HEK293 (cell line): ENCODE results near the gene EFNA2.

Experiments used
- CTCF ChIA-PET: fragments of 350-600 bp; formaldehyde crosslinking; extraction: SDS; loops from one replicate; lab custom pipeline; 2021; ENCODE audit warnings: antibody characterized with exemption; lab: Yijun Ruan, JAX
- POLR2A ChIA-PET: fragments of 300-600 bp; formaldehyde crosslinking; extraction: SDS; loops from one replicate; lab custom pipeline; 2020; ENCODE audit warnings: antibody characterized with exemption, inconsistent platforms; lab: Yijun Ruan, JAX
- H3K27ac ChIP-seq: fragments of 200-500 bp; sonication (Bioruptor generic); 2 replicates; pipeline ENCODE4 v1.5.1; 2014; ENCODE audit warnings: low read depth, low read length, control low read depth, inconsistent platforms; ENCODE audit errors: extremely low read depth
- H3K36me3 ChIP-seq, 2 experiments: fragments of 200-500 bp in 1 of 2; sonication (Bioruptor generic) in 1 of 2; 1 replicate in 1 of 2; 2 replicates in 1 of 2; pipeline ENCODE4 v1.5.1; 2014 to 2017; ENCODE audit warnings: inconsistent platforms in 2 of 2, low read length in 2 of 2; ENCODE audit not compliant: control insufficient read depth in 2 of 2, insufficient read depth in 1 of 2
- H3K4me1 ChIP-seq: fragments of 200-500 bp; sonication (Bioruptor generic); 2 replicates; pipeline ENCODE4 v1.5.1; 2014; ENCODE audit warnings: mild to moderate bottlenecking, low read length, inconsistent platforms; ENCODE audit not compliant: control insufficient read depth, insufficient read depth
- H3K4me3 ChIP-seq: 2 replicates; pipeline ENCODE4 v1.5.1; 2011; ENCODE audit warnings: low read depth, mild to moderate bottlenecking, control low read depth, low read length, moderate library complexity
- H3K9me3 ChIP-seq: fragments of 200-500 bp; sonication (Bioruptor generic); 2 replicates; pipeline ENCODE4 v1.5.1; 2014; ENCODE audit warnings: low read depth, low read length, inconsistent platforms; ENCODE audit not compliant: control insufficient read depth, insufficient read depth
- BCL11A ChIP-seq: fragments of 450-650 bp; formaldehyde crosslinking; IDR thresholded peaks from 2 replicates; pipeline ENCODE4 v1.5.1; 2016; ENCODE audit warnings: low read depth, missing biosample characterization, missing genetic modification characterization
- GLIS1 ChIP-seq: fragments of 450-650 bp; formaldehyde crosslinking; IDR thresholded peaks from 2 replicates; pipeline ENCODE4 v1.5.1; 2016; ENCODE audit warnings: missing biosample characterization, missing genetic modification characterization
- IKZF3 ChIP-seq: fragments of 450-650 bp; IDR thresholded peaks from 2 replicates; pipeline ENCODE4 v1.5.0; 2018; ENCODE audit warnings: missing biosample characterization, mild to moderate bottlenecking, missing genetic modification characterization, moderate library complexity
- MEIS1 ChIP-seq: sonication (generic); formaldehyde crosslinking; IDR thresholded peaks from 2 replicates; pipeline ENCODE4 v1.8.1; 2022; ENCODE audit warnings: missing genetic modification reagents, mild to moderate bottlenecking, borderline replicate concordance
- MYNN ChIP-seq: fragments of 450-650 bp; formaldehyde crosslinking; IDR thresholded peaks from 2 replicates; pipeline ENCODE4 v1.5.1; 2016; ENCODE audit warnings: missing biosample characterization, missing genetic modification characterization, borderline replicate concordance
- WT1 ChIP-seq: fragments of 450-650 bp; formaldehyde crosslinking; IDR thresholded peaks from 2 replicates; pipeline ENCODE4 v1.5.1; 2016; ENCODE audit warnings: missing biosample characterization, missing genetic modification characterization
- ZBTB1 ChIP-seq: fragments of 450-650 bp; formaldehyde crosslinking; IDR thresholded peaks from 2 replicates; pipeline ENCODE4 v1.5.1; 2016; ENCODE audit warnings: missing biosample characterization, missing genetic modification characterization
- ZBTB8A ChIP-seq: fragments of 450-650 bp; formaldehyde crosslinking; IDR thresholded peaks from 2 replicates; pipeline ENCODE4 v1.5.1; 2016; ENCODE audit warnings: missing biosample characterization, missing genetic modification characterization
- ZEB2 ChIP-seq: fragments of 450-650 bp; formaldehyde crosslinking; IDR thresholded peaks from 2 replicates; pipeline ENCODE4 v1.5.1; 2016; ENCODE audit warnings: missing biosample characterization, missing genetic modification characterization
- ZNF114 ChIP-seq: fragments of 450-650 bp; formaldehyde crosslinking; IDR thresholded peaks from 2 replicates; pipeline ENCODE4 v1.5.0; 2017; ENCODE audit warnings: missing biosample characterization, missing genetic modification characterization
- ZNF140 ChIP-seq: fragments of 450-650 bp; formaldehyde crosslinking; IDR thresholded peaks from 2 replicates; pipeline ENCODE4 v1.5.1; 2016; ENCODE audit warnings: missing biosample characterization, missing genetic modification characterization
- ZNF16 ChIP-seq: fragments of 450-650 bp; formaldehyde crosslinking; IDR thresholded peaks from 2 replicates; pipeline ENCODE4 v1.5.1; 2016; ENCODE audit warnings: low read depth, missing biosample characterization, missing genetic modification characterization
- ZNF211 ChIP-seq: fragments of 450-650 bp; formaldehyde crosslinking; IDR thresholded peaks from 2 replicates; pipeline ENCODE4 v1.5.1; 2016; ENCODE audit warnings: low read depth, missing biosample characterization, missing genetic modification characterization
- ZNF239 ChIP-seq: fragments of 450-650 bp; formaldehyde crosslinking; IDR thresholded peaks from 2 replicates; pipeline ENCODE4 v1.5.1; 2016; ENCODE audit warnings: missing biosample characterization, missing genetic modification characterization
- ZNF292 ChIP-seq: fragments of 450-650 bp; formaldehyde crosslinking; IDR thresholded peaks from 2 replicates; pipeline ENCODE4 v1.5.1; 2016; ENCODE audit warnings: low read depth, missing biosample characterization, missing genetic modification characterization, borderline replicate concordance
- ZNF768 ChIP-seq: fragments of 450-650 bp; formaldehyde crosslinking; IDR thresholded peaks from 2 replicates; pipeline ENCODE4 v1.5.1; 2018; ENCODE audit warnings: missing biosample characterization, mild to moderate bottlenecking, missing genetic modification characterization
- ZSCAN18 ChIP-seq: fragments of 450-650 bp; formaldehyde crosslinking; IDR thresholded peaks from 2 replicates; pipeline ENCODE4 v1.5.1; 2016; ENCODE audit warnings: missing biosample characterization, missing genetic modification characterization
- TF ChIP-seq, protein P1 (sequence below): fragments of 450-650 bp; formaldehyde crosslinking; IDR thresholded peaks from 2 replicates; pipeline ENCODE4 v1.5.1; 2016; ENCODE audit warnings: missing biosample characterization, missing genetic modification characterization
- TF ChIP-seq, protein P2 (sequence below): fragments of 450-650 bp; formaldehyde crosslinking; IDR thresholded peaks from 2 replicates; pipeline ENCODE4 v1.5.1; 2016; ENCODE audit warnings: missing biosample characterization, missing genetic modification characterization
- TF ChIP-seq, protein P3 (sequence below): IDR thresholded peaks from 2 replicates; pipeline ENCODE4 v1.6.1; 2011; ENCODE audit warnings: mild to moderate bottlenecking, low read depth, low read length, borderline replicate concordance
- TF ChIP-seq, protein P4 (sequence below): fragments of 450-650 bp; formaldehyde crosslinking; IDR thresholded peaks from 2 replicates; pipeline ENCODE4 v1.5.1; 2016; ENCODE audit warnings: missing biosample characterization, missing genetic modification characterization
- TF ChIP-seq, protein P5 (sequence below): fragments of 450-650 bp; IDR thresholded peaks from 2 replicates; pipeline ENCODE4 v1.5.1; 2018; ENCODE audit warnings: missing biosample characterization, missing genetic modification characterization
- TF ChIP-seq, protein P6 (sequence below): fragments of 450-650 bp; formaldehyde crosslinking; IDR thresholded peaks from 2 replicates; pipeline ENCODE4 v1.5.1; 2017; ENCODE audit warnings: missing biosample characterization, missing genetic modification characterization
- TF ChIP-seq, protein P7 (sequence below): fragments of 450-650 bp; formaldehyde crosslinking; IDR thresholded peaks from 2 replicates; pipeline ENCODE4 v1.5.1; 2017; ENCODE audit warnings: missing biosample characterization, missing genetic modification characterization

Gene EFNA2

GRCh38 chr19:1258163-1258492 is 27.5 kb upstream of the EFNA2 start (continued):
- TF ChIP-seq, protein P1, sequence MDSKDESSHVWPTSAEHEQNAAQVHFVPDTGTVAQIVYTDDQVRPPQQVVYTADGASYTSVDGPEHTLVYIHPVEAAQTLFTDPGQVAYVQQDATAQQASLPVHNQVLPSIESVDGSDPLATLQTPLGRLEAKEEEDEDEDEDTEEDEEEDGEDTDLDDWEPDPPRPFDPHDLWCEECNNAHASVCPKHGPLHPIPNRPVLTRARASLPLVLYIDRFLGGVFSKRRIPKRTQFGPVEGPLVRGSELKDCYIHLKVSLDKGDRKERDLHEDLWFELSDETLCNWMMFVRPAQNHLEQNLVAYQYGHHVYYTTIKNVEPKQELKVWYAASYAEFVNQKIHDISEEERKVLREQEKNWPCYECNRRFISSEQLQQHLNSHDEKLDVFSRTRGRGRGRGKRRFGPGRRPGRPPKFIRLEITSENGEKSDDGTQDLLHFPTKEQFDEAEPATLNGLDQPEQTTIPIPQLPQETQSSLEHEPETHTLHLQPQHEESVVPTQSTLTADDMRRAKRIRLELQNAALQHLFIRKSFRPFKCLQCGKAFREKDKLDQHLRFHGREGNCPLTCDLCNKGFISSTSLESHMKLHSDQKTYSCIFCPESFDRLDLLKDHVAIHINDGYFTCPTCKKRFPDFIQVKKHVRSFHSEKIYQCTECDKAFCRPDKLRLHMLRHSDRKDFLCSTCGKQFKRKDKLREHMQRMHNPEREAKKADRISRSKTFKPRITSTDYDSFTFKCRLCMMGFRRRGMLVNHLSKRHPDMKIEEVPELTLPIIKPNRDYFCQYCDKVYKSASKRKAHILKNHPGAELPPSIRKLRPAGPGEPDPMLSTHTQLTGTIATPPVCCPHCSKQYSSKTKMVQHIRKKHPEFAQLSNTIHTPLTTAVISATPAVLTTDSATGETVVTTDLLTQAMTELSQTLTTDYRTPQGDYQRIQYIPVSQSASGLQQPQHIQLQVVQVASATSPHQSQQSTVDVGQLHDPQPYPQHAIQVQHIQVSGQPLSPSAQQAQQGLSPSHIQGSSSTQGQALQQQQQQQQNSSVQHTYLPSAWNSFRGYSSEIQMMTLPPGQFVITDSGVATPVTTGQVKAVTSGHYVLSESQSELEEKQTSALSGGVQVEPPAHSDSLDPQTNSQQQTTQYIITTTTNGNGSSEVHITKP (tag by site-specific recombination), result peak; percentile 40; the same call in 1 of the 2 replicates
- TF ChIP-seq IKZF3 (tag by site-specific recombination), result peak; percentile 66
- TF ChIP-seq ZNF140 (tag by site-specific recombination), result no peak
- TF ChIP-seq, protein P2, sequence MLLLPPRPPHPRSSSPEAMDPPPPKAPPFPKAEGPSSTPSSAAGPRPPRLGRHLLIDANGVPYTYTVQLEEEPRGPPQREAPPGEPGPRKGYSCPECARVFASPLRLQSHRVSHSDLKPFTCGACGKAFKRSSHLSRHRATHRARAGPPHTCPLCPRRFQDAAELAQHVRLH (tag by site-specific recombination), result no peak
- no peak for TF ChIP-seq ZNF211 (tag by site-specific recombination)
- TF ChIP-seq, protein P3, sequence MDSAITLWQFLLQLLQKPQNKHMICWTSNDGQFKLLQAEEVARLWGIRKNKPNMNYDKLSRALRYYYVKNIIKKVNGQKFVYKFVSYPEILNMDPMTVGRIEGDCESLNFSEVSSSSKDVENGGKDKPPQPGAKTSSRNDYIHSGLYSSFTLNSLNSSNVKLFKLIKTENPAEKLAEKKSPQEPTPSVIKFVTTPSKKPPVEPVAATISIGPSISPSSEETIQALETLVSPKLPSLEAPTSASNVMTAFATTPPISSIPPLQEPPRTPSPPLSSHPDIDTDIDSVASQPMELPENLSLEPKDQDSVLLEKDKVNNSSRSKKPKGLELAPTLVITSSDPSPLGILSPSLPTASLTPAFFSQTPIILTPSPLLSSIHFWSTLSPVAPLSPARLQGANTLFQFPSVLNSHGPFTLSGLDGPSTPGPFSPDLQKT, result no peak
- TF ChIP-seq ZBTB8A (tag by site-specific recombination), result no peak
- no peak for TF ChIP-seq ZNF239
- TF ChIP-seq WT1, result peak; percentile 84
- no peak for TF ChIP-seq ZBTB1 (tag by site-specific recombination)
- TF ChIP-seq, protein P4, sequence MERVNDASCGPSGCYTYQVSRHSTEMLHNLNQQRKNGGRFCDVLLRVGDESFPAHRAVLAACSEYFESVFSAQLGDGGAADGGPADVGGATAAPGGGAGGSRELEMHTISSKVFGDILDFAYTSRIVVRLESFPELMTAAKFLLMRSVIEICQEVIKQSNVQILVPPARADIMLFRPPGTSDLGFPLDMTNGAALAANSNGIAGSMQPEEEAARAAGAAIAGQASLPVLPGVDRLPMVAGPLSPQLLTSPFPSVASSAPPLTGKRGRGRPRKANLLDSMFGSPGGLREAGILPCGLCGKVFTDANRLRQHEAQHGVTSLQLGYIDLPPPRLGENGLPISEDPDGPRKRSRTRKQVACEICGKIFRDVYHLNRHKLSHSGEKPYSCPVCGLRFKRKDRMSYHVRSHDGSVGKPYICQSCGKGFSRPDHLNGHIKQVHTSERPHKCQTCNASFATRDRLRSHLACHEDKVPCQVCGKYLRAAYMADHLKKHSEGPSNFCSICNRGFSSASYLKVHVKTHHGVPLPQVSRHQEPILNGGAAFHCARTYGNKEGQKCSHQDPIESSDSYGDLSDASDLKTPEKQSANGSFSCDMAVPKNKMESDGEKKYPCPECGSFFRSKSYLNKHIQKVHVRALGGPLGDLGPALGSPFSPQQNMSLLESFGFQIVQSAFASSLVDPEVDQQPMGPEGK (tag by site-specific recombination), result peak; percentile 52; the same call in 1 of the 2 replicates
- peak; percentile 96 for TF ChIP-seq GLIS1 (tag by site-specific recombination)
- TF ChIP-seq ZNF768 (tag by site-specific recombination), result no peak
- TF ChIP-seq, protein P5, sequence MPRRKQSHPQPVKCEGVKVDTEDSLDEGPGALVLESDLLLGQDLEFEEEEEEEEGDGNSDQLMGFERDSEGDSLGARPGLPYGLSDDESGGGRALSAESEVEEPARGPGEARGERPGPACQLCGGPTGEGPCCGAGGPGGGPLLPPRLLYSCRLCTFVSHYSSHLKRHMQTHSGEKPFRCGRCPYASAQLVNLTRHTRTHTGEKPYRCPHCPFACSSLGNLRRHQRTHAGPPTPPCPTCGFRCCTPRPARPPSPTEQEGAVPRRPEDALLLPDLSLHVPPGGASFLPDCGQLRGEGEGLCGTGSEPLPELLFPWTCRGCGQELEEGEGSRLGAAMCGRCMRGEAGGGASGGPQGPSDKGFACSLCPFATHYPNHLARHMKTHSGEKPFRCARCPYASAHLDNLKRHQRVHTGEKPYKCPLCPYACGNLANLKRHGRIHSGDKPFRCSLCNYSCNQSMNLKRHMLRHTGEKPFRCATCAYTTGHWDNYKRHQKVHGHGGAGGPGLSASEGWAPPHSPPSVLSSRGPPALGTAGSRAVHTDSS, result no peak
- TF ChIP-seq ZNF16 (tag by site-specific recombination), result no peak
- TF ChIP-seq, all 188 proteins: peak for 10

DNA sequence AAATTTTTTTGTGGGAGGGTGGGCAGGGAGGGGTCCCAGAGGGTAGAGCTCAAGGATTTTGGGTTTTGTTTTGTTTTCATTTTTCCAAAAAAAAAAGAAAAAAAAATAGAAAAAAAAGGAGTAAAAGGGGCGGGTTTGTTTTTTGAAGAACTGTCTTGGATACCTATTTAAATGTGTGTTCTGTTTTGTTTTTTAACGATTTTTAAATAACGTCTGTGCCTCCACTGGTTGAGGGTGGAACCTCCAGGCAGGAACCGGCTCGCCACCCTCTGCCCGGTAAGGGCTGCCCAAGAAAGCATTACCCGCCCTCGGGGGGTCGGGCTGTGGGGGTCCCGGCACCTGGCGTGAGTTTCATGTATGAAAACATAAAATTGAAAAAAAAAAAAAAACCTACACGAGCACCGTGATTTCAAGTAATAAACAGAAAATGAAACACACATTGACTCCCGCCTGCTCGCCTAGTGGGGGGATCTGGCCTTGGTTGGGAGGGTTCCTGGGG is 26.9 kb upstream of the EFNA2 start:
- Histone ChIP-seq H3K4me1 (peaks cover 23% of the 10 kb centered on the region), H3K27ac (peak overlapping the region; percentile 63)
- CTCF ChIA-PET, result interaction anchor here (11.3 kb wide), 1 partner anchor 14 kb away, joined by 299 read pairs; no protein-coding TSS in a partner anchor
- TF ChIP-seq, protein P6, sequence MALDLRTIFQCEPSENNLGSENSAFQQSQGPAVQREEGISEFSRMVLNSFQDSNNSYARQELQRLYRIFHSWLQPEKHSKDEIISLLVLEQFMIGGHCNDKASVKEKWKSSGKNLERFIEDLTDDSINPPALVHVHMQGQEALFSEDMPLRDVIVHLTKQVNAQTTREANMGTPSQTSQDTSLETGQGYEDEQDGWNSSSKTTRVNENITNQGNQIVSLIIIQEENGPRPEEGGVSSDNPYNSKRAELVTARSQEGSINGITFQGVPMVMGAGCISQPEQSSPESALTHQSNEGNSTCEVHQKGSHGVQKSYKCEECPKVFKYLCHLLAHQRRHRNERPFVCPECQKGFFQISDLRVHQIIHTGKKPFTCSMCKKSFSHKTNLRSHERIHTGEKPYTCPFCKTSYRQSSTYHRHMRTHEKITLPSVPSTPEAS (tag by site-specific recombination), result no peak
- TF ChIP-seq ZEB2, result no peak; the same call in 1 of the 2 replicates
- no peak for TF ChIP-seq BCL11A (tag by site-specific recombination)
- TF ChIP-seq ZNF292 (tag by site-specific recombination), result no peak
- TF ChIP-seq MYNN (tag by site-specific recombination), result no peak
- TF ChIP-seq, protein P7, sequence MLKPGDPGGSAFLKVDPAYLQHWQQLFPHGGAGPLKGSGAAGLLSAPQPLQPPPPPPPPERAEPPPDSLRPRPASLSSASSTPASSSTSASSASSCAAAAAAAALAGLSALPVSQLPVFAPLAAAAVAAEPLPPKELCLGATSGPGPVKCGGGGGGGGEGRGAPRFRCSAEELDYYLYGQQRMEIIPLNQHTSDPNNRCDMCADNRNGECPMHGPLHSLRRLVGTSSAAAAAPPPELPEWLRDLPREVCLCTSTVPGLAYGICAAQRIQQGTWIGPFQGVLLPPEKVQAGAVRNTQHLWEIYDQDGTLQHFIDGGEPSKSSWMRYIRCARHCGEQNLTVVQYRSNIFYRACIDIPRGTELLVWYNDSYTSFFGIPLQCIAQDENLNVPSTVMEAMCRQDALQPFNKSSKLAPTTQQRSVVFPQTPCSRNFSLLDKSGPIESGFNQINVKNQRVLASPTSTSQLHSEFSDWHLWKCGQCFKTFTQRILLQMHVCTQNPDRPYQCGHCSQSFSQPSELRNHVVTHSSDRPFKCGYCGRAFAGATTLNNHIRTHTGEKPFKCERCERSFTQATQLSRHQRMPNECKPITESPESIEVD (tag by site-specific recombination), result 0 out of 2 replicates have a peak, but pooled peaks have one; percentile 42
- TF ChIP-seq ZSCAN18 (tag by site-specific recombination), result no peak
- no peak for TF ChIP-seq MEIS1 (CRISPR knock-in tag)
- no peak for TF ChIP-seq ZNF114 (tag by site-specific recombination)

More for the DNA sequence above, 26.9 kb upstream of the EFNA2 start:
- Histone ChIP-seq H3K4me3 (no peak overlapping the region), H3K9me3 (no peaks in the 10 kb centered on the region), H3K36me3 (peaks cover 21 to 44% of the 10 kb centered on the region in 2 experiments)
- POLR2A ChIA-PET, result interaction anchor here (0.6 to 10.8 kb wide), 5 partner anchors 8 to 687 kb away, joined by 3 to 407 read pairs (median 5); partner anchors contain the start of genes CBARP and CIRBP
